Mesodermal cell (in vitro differentiated cells): Measurements from ENCODE around the gene ZNF787.

Source experiments
- H3K27ac ChIP-seq: 2 replicates; pipeline ENCODE4 v1.7.0; 2013; ENCODE audit warnings: mild to moderate bottlenecking, low read depth, low read length, moderate library complexity; ENCODE audit not compliant: severe bottlenecking
- H3K36me3 ChIP-seq: 2 replicates; pipeline ENCODE4 v1.7.1; 2013; ENCODE audit warnings: mild to moderate bottlenecking, low read length, moderate library complexity; ENCODE audit not compliant: control insufficient read depth, insufficient read depth
- H3K4me1 ChIP-seq: one replicate; pipeline ENCODE4 v1.7.1; 2013; ENCODE audit warnings: mild to moderate bottlenecking, low read length; ENCODE audit not compliant: insufficient read depth, control insufficient read depth, poor library complexity, severe bottlenecking
- H3K4me3 ChIP-seq: 2 replicates; pipeline ENCODE4 v1.7.0; 2013; ENCODE audit warnings: low read length, control low read depth, mild to moderate bottlenecking; ENCODE audit not compliant: insufficient read depth, poor library complexity, severe bottlenecking; ENCODE audit errors: extremely low read depth
- H3K9me3 ChIP-seq: 2 replicates; pipeline ENCODE4 v1.7.1; 2013; ENCODE audit warnings: mild to moderate bottlenecking, low read length, moderate library complexity; ENCODE audit not compliant: control insufficient read depth
- WGBS, 2 experiments: methylation state at CpG; one replicate each; pipeline ENCODE4 v1.1.5; 2013; ENCODE audit warnings: missing lambda C conversion rate in 2 of 2; ENCODE audit not compliant: insufficient coverage in 2 of 2; 5-methylcytosine and 5-hydroxymethylcytosine counted together

ZNF787 gene

GRCh38 chr19:56144376-56144775, 23.3 kb upstream of the ZNF787 start:
- WGBS, 2 experiments: 79 to 98% methylated on average over 4 to 5 of the region's 6 CpGs
- H3K27ac ChIP-seq: no peak overlapping the region

GRCh38 chr19:56142897-56143434, 21.9 kb upstream of the ZNF787 start:
- Histone ChIP-seq H3K4me3 (no peak overlapping the region), H3K36me3 (peaks cover 31% of the 10 kb centered on the region), H3K27ac (no peak overlapping the region), H3K4me1 (peaks cover 3% of the 10 kb centered on the region), H3K9me3 (no peaks in the 10 kb centered on the region)
- WGBS, 2 experiments: 95 to 100% methylated on average over 3 to 4 of the region's 4 CpGs

More at GRCh38 chr19:56144376-56144775, 23.3 kb upstream of the ZNF787 start:
- Histone ChIP-seq H3K36me3 (peaks cover 44% of the 10 kb centered on the region), H3K9me3 (no peaks in the 10 kb centered on the region), H3K4me3 (no peak overlapping the region), H3K4me1 (peaks cover 3% of the 10 kb centered on the region)

GRCh38 chr19:56142087-56142787, 21.1 kb upstream of the ZNF787 start:
- WGBS, 2 experiments: 89 to 94% methylated on average over 15 to 17 of the region's 17 CpGs
- peaks cover 24% of the 10 kb centered on the region for H3K36me3 ChIP-seq
- no peaks in the 10 kb centered on the region for H3K9me3 ChIP-seq
- H3K27ac ChIP-seq: no peak overlapping the region
- peaks cover 3% of the 10 kb centered on the region for H3K4me1 ChIP-seq
- H3K4me3 ChIP-seq: peak overlapping the region; percentile 63

GRCh38 chr19:56141417-56141993, 20.4 kb upstream of the ZNF787 start:
- H3K36me3 ChIP-seq: peaks cover 20% of the 10 kb centered on the region
- WGBS, 2 experiments: 38 to 53% methylated on average over 17 of the region's 26 CpGs
- no peaks in the 10 kb centered on the region for H3K9me3 ChIP-seq
- H3K27ac ChIP-seq: no peak overlapping the region
- peak overlapping the region; percentile 63 for H3K4me3 ChIP-seq
- peaks cover 3% of the 10 kb centered on the region for H3K4me1 ChIP-seq

GRCh38 chr19:56140583-56141416, 19.7 kb upstream of the ZNF787 start, which contains the start of gene ZNF444:
Gene ZNF444, plus strand, starts transcription at chr19:56141287. Its CDS starts 5,625 bp downstream, at chr19:56146912.
- 0% methylated on average over 42 to 44 of the region's 56 CpGs for WGBS, 2 experiments
- no peaks in the 10 kb centered on the region for H3K9me3 ChIP-seq
- peaks cover 14% of the 10 kb centered on the region for H3K36me3 ChIP-seq
- H3K4me1 ChIP-seq: peaks cover 3% of the 10 kb centered on the region
- H3K27ac ChIP-seq: peak within 1 kb of the TSS; percentile 89
- peak within 1 kb of the TSS; percentile 63 for H3K4me3 ChIP-seq

GRCh38 chr19:56139847-56140582, 18.9 kb upstream of the ZNF787 start:
- WGBS, 2 experiments: 51 to 59% methylated on average over 17 to 22 of the region's 22 CpGs
- Histone ChIP-seq H3K9me3 (no peaks in the 10 kb centered on the region), H3K4me3 (peak overlapping the region; percentile 63), H3K4me1 (peaks cover 3% of the 10 kb centered on the region), H3K27ac (peak overlapping the region; percentile 89), H3K36me3 (peaks cover 8% of the 10 kb centered on the region)

GRCh38 chr19:56138069-56138468, 17.0 kb upstream of the ZNF787 start:
- H3K36me3 ChIP-seq: peaks cover 1% of the 10 kb centered on the region
- WGBS, 2 experiments: 80 to 100% methylated on average over 1 to 2 of the region's 3 CpGs

GRCh38 chr19:56137405-56137804, 16.3 kb upstream of the ZNF787 start:
- Histone ChIP-seq H3K4me3 (no peak overlapping the region), H3K9me3 (no peaks in the 10 kb centered on the region), H3K4me1 (peaks cover 3% of the 10 kb centered on the region), H3K27ac (no peak overlapping the region), H3K36me3 (no peaks in the 10 kb centered on the region)
- WGBS, 2 experiments: 87 to 89% methylated on average over 4 to 6 of the region's 6 CpGs

More at GRCh38 chr19:56138069-56138468, 17.0 kb upstream of the ZNF787 start:
- no peak overlapping the region for H3K4me3 ChIP-seq
- H3K27ac ChIP-seq: no peak overlapping the region
- peaks cover 3% of the 10 kb centered on the region for H3K4me1 ChIP-seq
- no peaks in the 10 kb centered on the region for H3K9me3 ChIP-seq

- H3K27ac ChIP-seq: no peak overlapping the region
Observed at GRCh38 chr19:56136362-56136761, 15.3 kb upstream of the ZNF787 start.

GRCh38 chr19:56134654-56134921, 13.5 kb upstream of the ZNF787 start:
- Histone ChIP-seq H3K9me3 (no peaks in the 10 kb centered on the region), H3K4me1 (peaks cover 8% of the 10 kb centered on the region), H3K4me3 (no peak overlapping the region), H3K36me3 (no peaks in the 10 kb centered on the region), H3K27ac (peak overlapping the region; percentile 41)
- WGBS, 2 experiments: 90 to 100% methylated on average over 3 to 4 of the region's 5 CpGs

More at GRCh38 chr19:56136362-56136761, 15.3 kb upstream of the ZNF787 start:
- Histone ChIP-seq H3K9me3 (no peaks in the 10 kb centered on the region), H3K36me3 (no peaks in the 10 kb centered on the region), H3K4me1 (peaks cover 10% of the 10 kb centered on the region), H3K4me3 (no peak overlapping the region)
- WGBS, 2 experiments: 42 to 54% methylated on average over 10 of the region's 10 CpGs
